ENCODE data around the gene SEC62. TPM values are rescaled to one million over a fixed set of nuclear protein-coding genes. Genes with fewer than 3 reads are reported as not detected.

Gene SEC62
- total RNA-seq, 6 experiments from 2014 or later = 124 to 153 (median 133) TPM

- peaks cover 19% of the 10 kb centered on the region for H3K36me3 Mint-ChIP-seq (ENCODE audit: low read depth)
- peaks cover 5% of the 10 kb centered on the region for H3K9me3 Mint-ChIP-seq
- no peak for TF ChIP-seq CTCF (IDR thresholded peaks at IDR 0.05)
- peak overlapping the region; percentile 92 for H3K4me3 Mint-ChIP-seq
- H3K27ac Mint-ChIP-seq = no peak overlapping the region; the same call in 1 of the 2 replicates
- DNase-seq = no peak
- peaks cover 63% of the 10 kb centered on the region for H3K4me1 Mint-ChIP-seq (ENCODE audit: low read depth)
- H3K27me3 Mint-ChIP-seq (ENCODE audit: insufficient read depth) = no peaks in the 10 kb centered on the region; the same call in none of the 2 replicates
Measured at GRCh38 chr3:169968224-169968885, 1.7 kb downstream of the SEC62 start.

- Mint-ChIP-seq H3K27me3 (ENCODE audit: insufficient read depth) (no peaks in the 10 kb centered on the region; the same call in none of the 2 replicates), H3K4me3 (peak overlapping the region; percentile 92), H3K27ac (no peak overlapping the region; the same call in 1 of the 2 replicates), H3K9me3 (peaks cover 2% of the 10 kb centered on the region), H3K4me1 (ENCODE audit: low read depth) (peaks cover 56% of the 10 kb centered on the region), H3K36me3 (ENCODE audit: low read depth) (peaks cover 16% of the 10 kb centered on the region)
- no peak for TF ChIP-seq CTCF (IDR thresholded peaks at IDR 0.05)
- no peak for DNase-seq
Measured at GRCh38 chr3:169969174-169970095, 2.8 kb downstream of the SEC62 start.

GRCh38 chr3:169970847-169971246 is 4.2 kb downstream of the SEC62 start:
- no peaks in the 10 kb centered on the region for H3K9me3 Mint-ChIP-seq
- no peak overlapping the region for H3K27ac Mint-ChIP-seq
- peaks cover 51% of the 10 kb centered on the region for H3K4me1 Mint-ChIP-seq (ENCODE audit: low read depth)
- DNase-seq = no peak
- no peak for TF ChIP-seq CTCF (IDR thresholded peaks at IDR 0.05)
- H3K4me3 Mint-ChIP-seq = no peak overlapping the region
- peaks cover 14% of the 10 kb centered on the region; the same call in 1 of the 2 replicates for H3K36me3 Mint-ChIP-seq (ENCODE audit: low read depth)
- no peaks in the 10 kb centered on the region; the same call in none of the 2 replicates for H3K27me3 Mint-ChIP-seq (ENCODE audit: insufficient read depth)

- no peak overlapping the region for H3K27ac Mint-ChIP-seq
- TF ChIP-seq CTCF (IDR thresholded peaks at IDR 0.05) = no peak
- H3K36me3 Mint-ChIP-seq (ENCODE audit: low read depth) = peaks cover 14% of the 10 kb centered on the region; the same call in 1 of the 2 replicates
- no peaks in the 10 kb centered on the region; the same call in none of the 2 replicates for H3K27me3 Mint-ChIP-seq (ENCODE audit: insufficient read depth)
- no peak overlapping the region for H3K4me3 Mint-ChIP-seq
- no peaks in the 10 kb centered on the region for H3K9me3 Mint-ChIP-seq
- H3K4me1 Mint-ChIP-seq (ENCODE audit: low read depth) = peaks cover 45% of the 10 kb centered on the region
- no peak for DNase-seq
Measured at GRCh38 chr3:169971522-169971921, 4.9 kb downstream of the SEC62 start.

- peak; percentile 20 for DNase-seq
- Mint-ChIP-seq H3K4me1 (ENCODE audit: low read depth) (peaks cover 19% of the 10 kb centered on the region), H3K36me3 (ENCODE audit: low read depth) (peaks cover 35% of the 10 kb centered on the region), H3K4me3 (no peak overlapping the region), H3K9me3 (no peaks in the 10 kb centered on the region), H3K27ac (peak overlapping the region; percentile 69), H3K27me3 (ENCODE audit: insufficient read depth) (no peaks in the 10 kb centered on the region)
- TF ChIP-seq CTCF (IDR thresholded peaks at IDR 0.05) = no peak
Measured at GRCh38 chr3:169980055-169980454, 13.4 kb downstream of the SEC62 start.

Data from HFFc6 (cell line).